ENCODE measurements around the gene PTPRN2. TPM values are rescaled to one million over a fixed set of nuclear protein-coding genes. Genes with fewer than 3 reads are reported as not detected.

PTPRN2 gene
- total RNA-seq, 2 donors from 2014 or later: 26.1 to 55.5 TPM

DNA sequence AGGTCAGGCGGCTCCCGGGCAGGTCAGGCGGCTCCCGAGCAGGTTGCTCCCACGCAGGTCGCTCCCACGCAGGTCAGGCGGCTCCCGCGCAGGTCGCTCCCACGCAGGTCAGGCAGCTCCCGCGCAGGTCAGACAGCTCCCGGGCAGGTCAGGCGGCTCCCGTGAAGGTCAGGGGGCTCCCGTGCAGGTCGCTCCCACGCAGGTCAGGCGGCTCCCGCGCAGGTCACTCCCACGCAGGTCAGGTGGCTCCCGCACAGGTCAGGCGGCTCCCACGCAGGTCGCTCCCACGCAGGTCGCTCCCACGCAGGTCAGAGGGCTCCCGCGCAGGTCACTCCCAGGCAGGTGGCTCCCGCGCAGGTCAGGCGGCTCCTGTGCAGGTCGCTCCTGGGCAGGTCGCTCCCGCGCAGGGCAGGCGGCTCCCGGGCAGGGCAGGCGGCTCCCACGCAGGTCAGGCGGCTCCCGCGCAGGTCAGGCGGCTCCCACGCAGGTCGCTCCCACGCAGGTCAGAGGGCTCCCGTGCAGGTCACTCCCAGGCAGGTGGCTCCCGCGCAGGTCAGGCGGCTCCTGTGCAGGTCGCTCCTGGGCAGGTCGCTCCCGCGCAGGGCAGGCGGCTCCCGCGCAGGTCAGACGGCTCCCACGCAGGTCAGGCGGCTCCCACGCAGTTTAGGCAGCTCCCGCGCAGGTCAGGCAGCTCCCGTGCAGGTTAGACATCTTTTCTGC is 30.7 kb downstream of the PTPRN2 start:
- TF ChIP-seq POLR2A (IDR thresholded peaks at IDR 0.05) (no peak), POLR2AphosphoS5 (IDR thresholded peaks at IDR 0.05) (no peak)
- TF ChIP-seq, protein P1, sequence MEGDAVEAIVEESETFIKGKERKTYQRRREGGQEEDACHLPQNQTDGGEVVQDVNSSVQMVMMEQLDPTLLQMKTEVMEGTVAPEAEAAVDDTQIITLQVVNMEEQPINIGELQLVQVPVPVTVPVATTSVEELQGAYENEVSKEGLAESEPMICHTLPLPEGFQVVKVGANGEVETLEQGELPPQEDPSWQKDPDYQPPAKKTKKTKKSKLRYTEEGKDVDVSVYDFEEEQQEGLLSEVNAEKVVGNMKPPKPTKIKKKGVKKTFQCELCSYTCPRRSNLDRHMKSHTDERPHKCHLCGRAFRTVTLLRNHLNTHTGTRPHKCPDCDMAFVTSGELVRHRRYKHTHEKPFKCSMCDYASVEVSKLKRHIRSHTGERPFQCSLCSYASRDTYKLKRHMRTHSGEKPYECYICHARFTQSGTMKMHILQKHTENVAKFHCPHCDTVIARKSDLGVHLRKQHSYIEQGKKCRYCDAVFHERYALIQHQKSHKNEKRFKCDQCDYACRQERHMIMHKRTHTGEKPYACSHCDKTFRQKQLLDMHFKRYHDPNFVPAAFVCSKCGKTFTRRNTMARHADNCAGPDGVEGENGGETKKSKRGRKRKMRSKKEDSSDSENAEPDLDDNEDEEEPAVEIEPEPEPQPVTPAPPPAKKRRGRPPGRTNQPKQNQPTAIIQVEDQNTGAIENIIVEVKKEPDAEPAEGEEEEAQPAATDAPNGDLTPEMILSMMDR (IDR thresholded peaks at IDR 0.05): no peak
- Histone ChIP-seq H3K4me1 (replicated peaks) (no peaks in the 10 kb centered on the region), H3K9me3 (no peaks in the 10 kb centered on the region), H3K36me3 (no peaks in the 10 kb centered on the region), H3K27ac (no peak overlapping the region), H3K27me3 (replicated peaks; ENCODE audit: insufficient read depth) (no peaks in the 10 kb centered on the region), H3K4me3 (no peak overlapping the region)
- WGBS: 93% methylated on average over 51 of the region's 69 CpGs
- intact Hi-C loops (cut with DNase I): no loop called here
- DNase-seq (ENCODE audit: low spot score): no peak

GRCh38 chr7:158555034-158555520 is 32.5 kb downstream of the PTPRN2 start:
- DNase-seq (ENCODE audit: low spot score): no peak
- no peaks in the 10 kb centered on the region for H3K4me1 ChIP-seq (replicated peaks)
- no peaks in the 10 kb centered on the region for H3K36me3 ChIP-seq
- WGBS: 90% methylated on average over 18 of the region's 18 CpGs
- no peaks in the 10 kb centered on the region for H3K9me3 ChIP-seq
- H3K27ac ChIP-seq: no peak overlapping the region
- intact Hi-C loops (cut with DNase I): no loop called here
- TF ChIP-seq POLR2AphosphoS5 (IDR thresholded peaks at IDR 0.05) (no peak), POLR2A (IDR thresholded peaks at IDR 0.05) (no peak)
- TF ChIP-seq, protein P1 (IDR thresholded peaks at IDR 0.05): no peak
- no peaks in the 10 kb centered on the region for H3K27me3 ChIP-seq (replicated peaks; ENCODE audit: insufficient read depth)
- no peak overlapping the region for H3K4me3 ChIP-seq

DNA sequence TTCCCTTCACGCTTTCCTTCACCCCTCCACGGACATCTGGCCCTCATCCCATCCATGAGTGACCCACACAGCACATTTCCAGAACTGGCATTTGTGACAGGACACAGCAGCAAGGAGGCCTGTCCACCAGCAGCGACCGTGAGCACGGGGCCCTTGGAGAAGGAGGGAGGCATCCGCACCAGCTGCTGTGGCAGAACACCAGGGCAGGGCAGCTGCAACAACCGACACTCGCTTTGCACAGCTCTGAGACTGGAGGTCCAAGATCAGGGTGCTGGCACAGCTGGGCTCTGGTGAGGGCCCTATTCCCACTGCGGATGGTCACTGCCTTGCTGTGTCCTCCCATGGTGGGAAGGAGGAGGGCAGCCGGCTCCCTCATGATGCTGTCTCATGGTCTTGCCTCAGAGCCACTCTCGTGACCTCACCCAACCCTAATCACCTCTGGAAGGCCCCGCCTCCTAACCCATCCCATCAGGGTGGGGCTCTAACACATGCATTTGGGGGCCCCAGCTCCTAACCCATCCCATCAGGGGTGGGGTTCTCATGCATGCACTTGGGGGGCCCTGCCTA is 36.7 kb downstream of the PTPRN2 start:
- TF ChIP-seq, protein P1 (IDR thresholded peaks at IDR 0.05): no peak
- TF ChIP-seq POLR2A (IDR thresholded peaks at IDR 0.05) (no peak), POLR2AphosphoS5 (IDR thresholded peaks at IDR 0.05) (no peak)
- 67% methylated on average over 12 of the region's 12 CpGs for WGBS
- Histone ChIP-seq H3K27me3 (replicated peaks; ENCODE audit: insufficient read depth) (no peaks in the 10 kb centered on the region), H3K9me3 (no peaks in the 10 kb centered on the region), H3K4me3 (no peak overlapping the region), H3K27ac (no peak overlapping the region), H3K36me3 (no peaks in the 10 kb centered on the region), H3K4me1 (replicated peaks) (no peaks in the 10 kb centered on the region)
- DNase-seq (ENCODE audit: low spot score): no peak
- intact Hi-C loops (cut with DNase I): no loop called here

- Histone ChIP-seq H3K4me3 (no peak overlapping the region), H3K9me3 (no peaks in the 10 kb centered on the region), H3K36me3 (no peaks in the 10 kb centered on the region), H3K27me3 (replicated peaks; ENCODE audit: insufficient read depth) (no peaks in the 10 kb centered on the region), H3K4me1 (replicated peaks) (no peaks in the 10 kb centered on the region), H3K27ac (no peak overlapping the region)
- no peak for DNase-seq (ENCODE audit: low spot score)
- intact Hi-C loops (cut with DNase I): no loop called here
- 67% methylated on average over 7 of the region's 7 CpGs for WGBS
- TF ChIP-seq, protein P1 (IDR thresholded peaks at IDR 0.05): no peak
- TF ChIP-seq POLR2A (IDR thresholded peaks at IDR 0.05) (no peak), POLR2AphosphoS5 (IDR thresholded peaks at IDR 0.05) (no peak)
These were observed 37.3 kb downstream of the PTPRN2 start for GRCh38 chr7:158550394-158550700.
